NCI-H1105 (cell line): ENCODE data around the gene SRGAP1.
"Not testable (repeated sequence)": the region's sequence is repeated elsewhere in the genome, so short reads cannot be mapped to it uniquely, and the experiment has no call there.

Experiments
- DNase-seq: peaks from one replicate; lab custom pipeline; 2025; lab: John Stamatoyannopoulos, UW

SRGAP1 gene

GRCh38 chr12:63869656-63870055 is 25.2 kb downstream of the SRGAP1 start:
- DNase-seq, result no peak

GRCh38 chr12:63870838-63871237 is 26.3 kb downstream of the SRGAP1 start:
- no peak for DNase-seq

- no peak for DNase-seq
Measured at GRCh38 chr12:63874897-63875480, 30.5 kb downstream of the SRGAP1 start.

- no peak for DNase-seq
Measured at GRCh38 chr12:63875703-63876102, 31.2 kb downstream of the SRGAP1 start.

GRCh38 chr12:63876980-63877379 is 32.5 kb downstream of the SRGAP1 start:
- no peak for DNase-seq

- DNase-seq, result no peak
Measured at GRCh38 chr12:63877693-63878092, 33.2 kb downstream of the SRGAP1 start.

GRCh38 chr12:63880235-63880634 is 35.7 kb downstream of the SRGAP1 start:
- DNase-seq, result not testable (repeated sequence)

GRCh38 chr12:63880742-63881263 is 36.3 kb downstream of the SRGAP1 start:
- no peak for DNase-seq

GRCh38 chr12:63882844-63883243 is 38.3 kb downstream of the SRGAP1 start:
- peak; percentile 80 for DNase-seq

- no peak for DNase-seq
Measured at GRCh38 chr12:63885401-63885800, 40.9 kb downstream of the SRGAP1 start.

GRCh38 chr12:63888908-63889635 is 44.6 kb downstream of the SRGAP1 start:
- no peak for DNase-seq

- DNase-seq, result no peak
Measured at GRCh38 chr12:63889721-63890509, 45.4 kb downstream of the SRGAP1 start.

- DNase-seq, result no peak
Measured at GRCh38 chr12:63893170-63893569, 48.7 kb downstream of the SRGAP1 start.

- DNase-seq, result no peak
Measured at GRCh38 chr12:63894132-63894531, 49.6 kb downstream of the SRGAP1 start.

- no peak for DNase-seq
Measured at GRCh38 chr12:63895841-63896240, 51.3 kb downstream of the SRGAP1 start.

GRCh38 chr12:63897931-63898330 is 53.4 kb downstream of the SRGAP1 start:
- DNase-seq, result no peak

GRCh38 chr12:63898764-63899337 is 54.4 kb downstream of the SRGAP1 start:
- no peak for DNase-seq

GRCh38 chr12:63899396-63899795 is 54.9 kb downstream of the SRGAP1 start:
- DNase-seq, result no peak

GRCh38 chr12:63900922-63901793 is 56.7 kb downstream of the SRGAP1 start:
- no peak for DNase-seq

GRCh38 chr12:63904653-63905052 is 60.2 kb downstream of the SRGAP1 start:
- DNase-seq, result no peak

- DNase-seq, result no peak
Measured at GRCh38 chr12:63905544-63905943, 61.0 kb downstream of the SRGAP1 start.
